HG03159 (cell line): Measurements from ENCODE around the gene AXIN1.

Source experiments
- ATAC-seq: cut with Tn5 transposase; IDR thresholded peaks from one replicate; pipeline ENCODE4 v1.9.1; 2021; ENCODE audit warnings: mild to moderate bottlenecking, moderate library complexity; ENCODE audit not compliant: unreplicated experiment

Gene AXIN1

GRCh38 chr16:253833-254232 is 98.7 kb downstream of the AXIN1 start:
- no peak for ATAC-seq

GRCh38 chr16:252366-253337 is 99.9 kb downstream of the AXIN1 start:
- no peak for ATAC-seq

- ATAC-seq: no peak
These were observed 103.1 kb downstream of the AXIN1 start for GRCh38 chr16:249431-249830.

GRCh38 chr16:247027-247426 is 105.5 kb downstream of the AXIN1 start:
- no peak for ATAC-seq

- no peak for ATAC-seq
These were observed 107.4 kb downstream of the AXIN1 start for GRCh38 chr16:245105-245504.

GRCh38 chr16:243348-243747 is 109.2 kb downstream of the AXIN1 start:
- no peak for ATAC-seq

- no peak for ATAC-seq
These were observed 110.2 kb downstream of the AXIN1 start for GRCh38 chr16:242281-242680.

- no peak for ATAC-seq
These were observed 112.0 kb downstream of the AXIN1 start for GRCh38 chr16:240559-240958.

GRCh38 chr16:239948-240277 is 112.6 kb downstream of the AXIN1 start:
- ATAC-seq: no peak
